ENCODE measurements around the gene C21orf91.

DNA sequence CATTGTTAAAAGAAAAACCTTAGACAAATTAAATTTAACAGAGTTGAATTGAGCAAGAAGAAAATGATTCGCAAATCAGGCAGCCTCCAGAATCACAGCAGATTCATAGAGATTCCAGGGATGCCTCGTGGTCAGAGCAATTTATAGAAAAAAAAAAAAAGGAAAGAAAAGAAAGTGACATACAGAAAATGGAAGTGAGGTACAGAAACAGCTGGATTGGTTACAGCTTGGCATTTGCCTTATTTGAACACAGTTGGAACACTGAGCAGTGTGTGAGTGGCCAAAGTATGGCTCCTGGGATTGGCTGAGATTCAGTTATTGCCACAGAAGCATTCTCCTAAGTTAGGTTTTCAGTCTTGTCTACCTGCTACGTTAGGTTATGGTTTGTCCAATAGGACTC, 9.1 kb upstream of the C21orf91 start:
- TF ChIP-seq POLR2A (IDR thresholded peaks at IDR 0.05; ENCODE audit: low read depth) (no peak), POLR2AphosphoS5 (IDR thresholded peaks at IDR 0.05) (no peak), EP300 (IDR thresholded peaks at IDR 0.05) (no peak)
- TF ChIP-seq, protein P1, sequence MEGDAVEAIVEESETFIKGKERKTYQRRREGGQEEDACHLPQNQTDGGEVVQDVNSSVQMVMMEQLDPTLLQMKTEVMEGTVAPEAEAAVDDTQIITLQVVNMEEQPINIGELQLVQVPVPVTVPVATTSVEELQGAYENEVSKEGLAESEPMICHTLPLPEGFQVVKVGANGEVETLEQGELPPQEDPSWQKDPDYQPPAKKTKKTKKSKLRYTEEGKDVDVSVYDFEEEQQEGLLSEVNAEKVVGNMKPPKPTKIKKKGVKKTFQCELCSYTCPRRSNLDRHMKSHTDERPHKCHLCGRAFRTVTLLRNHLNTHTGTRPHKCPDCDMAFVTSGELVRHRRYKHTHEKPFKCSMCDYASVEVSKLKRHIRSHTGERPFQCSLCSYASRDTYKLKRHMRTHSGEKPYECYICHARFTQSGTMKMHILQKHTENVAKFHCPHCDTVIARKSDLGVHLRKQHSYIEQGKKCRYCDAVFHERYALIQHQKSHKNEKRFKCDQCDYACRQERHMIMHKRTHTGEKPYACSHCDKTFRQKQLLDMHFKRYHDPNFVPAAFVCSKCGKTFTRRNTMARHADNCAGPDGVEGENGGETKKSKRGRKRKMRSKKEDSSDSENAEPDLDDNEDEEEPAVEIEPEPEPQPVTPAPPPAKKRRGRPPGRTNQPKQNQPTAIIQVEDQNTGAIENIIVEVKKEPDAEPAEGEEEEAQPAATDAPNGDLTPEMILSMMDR (IDR thresholded peaks at IDR 0.05) = no peak
